Hepatocyte (in vitro differentiated cells): Measurements from ENCODE around the gene ANKRD29.

Experiments used
- EZH2phosphoT487 ChIP-seq: fragments of 200-600 bp; sonication (generic); IDR thresholded peaks from one replicate; pipeline ENCODE4 v1.6.1; 2018; ENCODE audit warnings: antibody characterized with exemption, mild to moderate bottlenecking, low read depth, moderate library complexity; ENCODE audit not compliant: unreplicated experiment, severe bottlenecking
- TF ChIP-seq, protein P1 (sequence below): fragments of 200-600 bp; sonication (generic); IDR thresholded peaks from 2 replicates; pipeline ENCODE4 v1.5.1; 2016; ENCODE audit warnings: antibody characterized with exemption, mild to moderate bottlenecking; ENCODE audit not compliant: poor library complexity

DNA sequence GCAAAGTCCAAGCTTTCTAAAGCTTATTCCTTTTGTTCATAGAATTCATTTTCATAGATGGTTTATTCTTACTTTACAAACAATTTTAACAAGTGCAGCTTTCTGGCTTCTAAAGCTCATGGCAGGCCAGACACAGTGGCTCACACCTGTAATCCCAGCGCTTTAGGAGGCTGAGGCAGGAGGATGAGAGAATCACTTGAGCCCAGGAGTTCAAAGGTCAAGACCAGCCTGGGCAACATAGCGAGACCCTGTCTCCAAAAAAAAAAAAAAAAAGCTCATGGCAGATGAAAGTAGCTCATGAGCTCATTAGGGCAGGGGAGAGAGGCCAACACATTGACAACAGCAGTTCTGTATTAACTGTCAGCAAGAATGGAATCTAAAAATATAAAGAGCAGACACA, 48.3 kb downstream of the ANKRD29 start:
- TF ChIP-seq, protein P1, sequence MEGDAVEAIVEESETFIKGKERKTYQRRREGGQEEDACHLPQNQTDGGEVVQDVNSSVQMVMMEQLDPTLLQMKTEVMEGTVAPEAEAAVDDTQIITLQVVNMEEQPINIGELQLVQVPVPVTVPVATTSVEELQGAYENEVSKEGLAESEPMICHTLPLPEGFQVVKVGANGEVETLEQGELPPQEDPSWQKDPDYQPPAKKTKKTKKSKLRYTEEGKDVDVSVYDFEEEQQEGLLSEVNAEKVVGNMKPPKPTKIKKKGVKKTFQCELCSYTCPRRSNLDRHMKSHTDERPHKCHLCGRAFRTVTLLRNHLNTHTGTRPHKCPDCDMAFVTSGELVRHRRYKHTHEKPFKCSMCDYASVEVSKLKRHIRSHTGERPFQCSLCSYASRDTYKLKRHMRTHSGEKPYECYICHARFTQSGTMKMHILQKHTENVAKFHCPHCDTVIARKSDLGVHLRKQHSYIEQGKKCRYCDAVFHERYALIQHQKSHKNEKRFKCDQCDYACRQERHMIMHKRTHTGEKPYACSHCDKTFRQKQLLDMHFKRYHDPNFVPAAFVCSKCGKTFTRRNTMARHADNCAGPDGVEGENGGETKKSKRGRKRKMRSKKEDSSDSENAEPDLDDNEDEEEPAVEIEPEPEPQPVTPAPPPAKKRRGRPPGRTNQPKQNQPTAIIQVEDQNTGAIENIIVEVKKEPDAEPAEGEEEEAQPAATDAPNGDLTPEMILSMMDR: no peak
- no peak for TF ChIP-seq EZH2phosphoT487
